Hepatic stellate cell (primary cell): ENCODE results near the gene AMD1.
"Not testable (repeated sequence)": the region's sequence is repeated elsewhere in the genome, so short reads cannot be mapped to it uniquely, and the experiment has no call there.

Source experiments
- DNase-seq: peaks from one replicate; pipeline ENCODE4 v3.0.0; 2011; ENCODE audit warnings: low spot score

AMD1 gene

GRCh38 chr6:110877569-110877968, 3.0 kb downstream of the AMD1 start:
- no peak for DNase-seq

GRCh38 chr6:110878751-110879522, 4.4 kb downstream of the AMD1 start:
- DNase-seq: peak; percentile 42

GRCh38 chr6:110880651-110881050, 6.1 kb downstream of the AMD1 start:
- no peak for DNase-seq

- DNase-seq: no peak
These were observed 7.1 kb downstream of the AMD1 start for GRCh38 chr6:110881546-110882273.

- DNase-seq: no peak
These were observed 7.7 kb downstream of the AMD1 start for GRCh38 chr6:110882274-110882619.

GRCh38 chr6:110882824-110883554, 8.4 kb downstream of the AMD1 start:
- no peak for DNase-seq

- no peak for DNase-seq
These were observed 9.7 kb downstream of the AMD1 start for GRCh38 chr6:110884321-110884720.

GRCh38 chr6:110885526-110885925, 10.9 kb downstream of the AMD1 start:
- DNase-seq: no peak

- DNase-seq: no peak
These were observed 12.1 kb downstream of the AMD1 start for GRCh38 chr6:110886555-110887167.

GRCh38 chr6:110890288-110890687, 15.7 kb downstream of the AMD1 start:
- DNase-seq: no peak

GRCh38 chr6:110895907-110896608, 21.5 kb downstream of the AMD1 start:
- no peak for DNase-seq

GRCh38 chr6:110897433-110897832, 22.8 kb downstream of the AMD1 start:
- DNase-seq: no peak

- DNase-seq: no peak
These were observed 23.5 kb downstream of the AMD1 start for GRCh38 chr6:110898111-110898510.

GRCh38 chr6:110900028-110900598, 25.5 kb downstream of the AMD1 start:
- DNase-seq: no peak

GRCh38 chr6:110901601-110902000, 27.0 kb downstream of the AMD1 start:
- not testable (repeated sequence) for DNase-seq

GRCh38 chr6:110902091-110902490, 27.5 kb downstream of the AMD1 start:
- DNase-seq: no peak

GRCh38 chr6:110906273-110906672, 31.7 kb downstream of the AMD1 start:
- not testable (repeated sequence) for DNase-seq

GRCh38 chr6:110930781-110931180, 56.2 kb downstream of the AMD1 start:
- DNase-seq: no peak

- no peak for DNase-seq
These were observed 59.3 kb downstream of the AMD1 start for GRCh38 chr6:110933912-110934311.

- no peak for DNase-seq
These were observed 59.9 kb downstream of the AMD1 start for GRCh38 chr6:110934381-110934898.

- no peak for DNase-seq
These were observed 60.6 kb downstream of the AMD1 start for GRCh38 chr6:110935171-110935570.
